ENCODE data around the gene PDGFRA.

- TF ChIP-seq CTCF (conservative IDR thresholded peaks at IDR 0.05 in 1 of 2, IDR thresholded peaks at IDR 0.05 in 1 of 2; ENCODE audit: low read depth in 1 of 2, low read length in 2 of 2), result no peak
- TF ChIP-seq EZH2 (IDR thresholded peaks at IDR 0.05; ENCODE audit: low read length, missing control alignments), result no peak
Observed at GRCh38 chr4:54320826-54321685, 92.0 kb downstream of the PDGFRA start.
